ENCODE measurements around the gene ELN.
"Not testable (repeated sequence)": the region's sequence is repeated elsewhere in the genome, so short reads cannot be mapped to it uniquely, and the experiment has no call there.

DNA sequence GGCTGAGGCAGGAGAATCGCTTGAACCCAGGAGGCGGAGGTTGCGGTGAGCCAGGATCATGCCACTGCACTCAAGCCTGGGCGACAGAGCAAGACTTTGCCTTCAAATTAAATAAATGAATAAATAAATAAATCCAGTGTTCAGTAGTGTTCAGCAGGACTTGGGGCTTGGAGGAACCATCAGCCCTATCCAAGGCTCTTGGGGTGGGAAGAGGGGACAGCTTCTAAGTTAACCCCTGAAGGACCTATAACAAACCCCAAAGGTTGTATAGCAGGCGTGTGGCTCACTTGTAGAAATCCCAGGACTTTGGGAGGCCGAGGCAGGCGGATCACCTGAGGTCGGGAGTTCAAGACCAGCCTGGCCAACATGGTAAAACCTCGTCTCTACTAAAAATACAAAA lies 48.3 kb upstream of the ELN start:
- not testable (repeated sequence) for TF ChIP-seq POLR2A (IDR thresholded peaks at IDR 0.05)
- TF ChIP-seq, protein P1, sequence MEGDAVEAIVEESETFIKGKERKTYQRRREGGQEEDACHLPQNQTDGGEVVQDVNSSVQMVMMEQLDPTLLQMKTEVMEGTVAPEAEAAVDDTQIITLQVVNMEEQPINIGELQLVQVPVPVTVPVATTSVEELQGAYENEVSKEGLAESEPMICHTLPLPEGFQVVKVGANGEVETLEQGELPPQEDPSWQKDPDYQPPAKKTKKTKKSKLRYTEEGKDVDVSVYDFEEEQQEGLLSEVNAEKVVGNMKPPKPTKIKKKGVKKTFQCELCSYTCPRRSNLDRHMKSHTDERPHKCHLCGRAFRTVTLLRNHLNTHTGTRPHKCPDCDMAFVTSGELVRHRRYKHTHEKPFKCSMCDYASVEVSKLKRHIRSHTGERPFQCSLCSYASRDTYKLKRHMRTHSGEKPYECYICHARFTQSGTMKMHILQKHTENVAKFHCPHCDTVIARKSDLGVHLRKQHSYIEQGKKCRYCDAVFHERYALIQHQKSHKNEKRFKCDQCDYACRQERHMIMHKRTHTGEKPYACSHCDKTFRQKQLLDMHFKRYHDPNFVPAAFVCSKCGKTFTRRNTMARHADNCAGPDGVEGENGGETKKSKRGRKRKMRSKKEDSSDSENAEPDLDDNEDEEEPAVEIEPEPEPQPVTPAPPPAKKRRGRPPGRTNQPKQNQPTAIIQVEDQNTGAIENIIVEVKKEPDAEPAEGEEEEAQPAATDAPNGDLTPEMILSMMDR (IDR thresholded peaks at IDR 0.05): not testable (repeated sequence)
